ENCODE data around the gene PRSS38. TPM values are rescaled to one million over a fixed set of nuclear protein-coding genes. Genes with fewer than 3 reads are reported as not detected.

Gene PRSS38
- total RNA-seq, 1 donor from 2014 or later, result not detected

DNA sequence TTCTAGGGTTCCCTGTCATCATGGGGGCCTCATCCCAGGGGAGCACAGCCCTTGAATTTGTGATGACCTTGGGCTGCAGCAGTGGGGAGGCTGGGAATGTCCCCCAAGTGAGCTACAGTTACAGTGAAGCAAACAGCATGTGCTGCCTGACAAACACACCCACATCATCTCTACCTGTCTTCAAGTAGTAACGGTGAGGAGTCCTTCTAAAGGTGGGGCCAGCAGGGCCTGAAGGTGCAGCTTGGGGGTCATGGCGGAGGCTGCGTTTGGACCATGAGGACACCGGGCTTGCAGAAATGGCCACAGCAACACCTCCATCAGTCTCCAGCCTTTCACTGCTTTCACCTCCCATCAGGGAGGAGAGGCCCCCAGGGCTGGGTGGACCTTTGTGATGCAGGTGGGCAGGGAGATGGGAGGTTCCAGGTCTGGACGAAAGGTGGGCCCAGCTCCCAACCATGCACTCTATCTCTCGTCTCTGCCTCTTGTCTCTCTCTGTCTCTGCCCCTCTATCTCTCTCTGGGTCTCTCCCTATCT, 76.5 kb downstream of the PRSS38 start:
- intact Hi-C loops (cut with DNase I), result no loop called here
- Histone ChIP-seq H3K36me3 (no peaks in the 10 kb centered on the region), H3K27ac (no peak overlapping the region), H3K9me3 (no peaks in the 10 kb centered on the region), H3K4me3 (no peak overlapping the region), H3K27me3 (peaks cover 3% of the 10 kb centered on the region), H3K4me1 (peaks cover 0 to 4% of the 10 kb centered on the region in 2 donors)
- TF ChIP-seq, protein P1, sequence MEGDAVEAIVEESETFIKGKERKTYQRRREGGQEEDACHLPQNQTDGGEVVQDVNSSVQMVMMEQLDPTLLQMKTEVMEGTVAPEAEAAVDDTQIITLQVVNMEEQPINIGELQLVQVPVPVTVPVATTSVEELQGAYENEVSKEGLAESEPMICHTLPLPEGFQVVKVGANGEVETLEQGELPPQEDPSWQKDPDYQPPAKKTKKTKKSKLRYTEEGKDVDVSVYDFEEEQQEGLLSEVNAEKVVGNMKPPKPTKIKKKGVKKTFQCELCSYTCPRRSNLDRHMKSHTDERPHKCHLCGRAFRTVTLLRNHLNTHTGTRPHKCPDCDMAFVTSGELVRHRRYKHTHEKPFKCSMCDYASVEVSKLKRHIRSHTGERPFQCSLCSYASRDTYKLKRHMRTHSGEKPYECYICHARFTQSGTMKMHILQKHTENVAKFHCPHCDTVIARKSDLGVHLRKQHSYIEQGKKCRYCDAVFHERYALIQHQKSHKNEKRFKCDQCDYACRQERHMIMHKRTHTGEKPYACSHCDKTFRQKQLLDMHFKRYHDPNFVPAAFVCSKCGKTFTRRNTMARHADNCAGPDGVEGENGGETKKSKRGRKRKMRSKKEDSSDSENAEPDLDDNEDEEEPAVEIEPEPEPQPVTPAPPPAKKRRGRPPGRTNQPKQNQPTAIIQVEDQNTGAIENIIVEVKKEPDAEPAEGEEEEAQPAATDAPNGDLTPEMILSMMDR (IDR thresholded peaks at IDR 0.05), result no peak
- DNase-seq (ENCODE audit: low spot score in 2 of 2), result no peak

DNA sequence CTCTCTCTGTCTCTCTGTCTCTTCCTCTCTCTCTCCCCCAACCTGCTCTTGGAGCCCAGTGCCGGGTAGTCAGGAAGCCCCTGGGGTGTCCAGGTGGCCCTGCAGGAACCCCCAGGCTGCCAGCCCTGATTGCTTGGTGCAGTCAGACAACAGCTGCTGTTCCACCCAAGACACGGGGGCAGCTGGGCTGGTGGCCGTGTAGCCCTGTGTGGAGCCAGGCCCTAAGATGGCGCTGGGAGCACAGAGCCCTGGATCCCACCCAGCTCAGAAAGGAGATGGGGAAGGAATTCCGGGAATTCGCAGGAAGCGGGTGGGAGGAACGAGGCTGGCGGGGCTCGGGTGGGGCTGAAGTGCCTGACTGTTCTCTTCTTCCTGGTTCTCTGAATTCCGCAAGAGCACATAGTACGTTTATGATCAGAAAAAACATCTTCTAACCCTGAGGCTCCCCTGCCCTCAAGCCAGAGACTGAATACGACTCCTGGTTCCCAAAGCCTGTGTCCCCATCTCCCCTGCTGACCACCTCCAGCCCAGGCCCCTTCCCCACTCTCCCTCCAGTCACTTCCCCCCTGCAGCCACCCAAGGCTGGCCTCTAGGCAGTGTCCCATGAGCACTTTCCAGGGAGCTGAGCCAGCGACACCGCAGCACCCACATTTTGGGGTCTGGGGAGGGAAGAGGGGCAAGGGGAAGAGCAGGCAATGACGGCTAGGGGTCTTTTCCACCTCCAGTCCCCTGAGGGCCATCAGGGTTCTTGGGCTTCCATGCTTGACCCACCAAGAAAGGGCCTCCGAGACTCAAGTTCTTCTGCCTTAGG, 77.2 kb downstream of the PRSS38 start:
- H3K4me3 ChIP-seq, result no peak overlapping the region
- intact Hi-C loops (cut with DNase I), result no loop called here
- DNase-seq (ENCODE audit: low spot score in 2 of 2), result peak in 1 of 2 donors; percentile 56
- H3K36me3 ChIP-seq, result no peaks in the 10 kb centered on the region
- no peaks in the 10 kb centered on the region for H3K9me3 ChIP-seq
- TF ChIP-seq, protein P1 (IDR thresholded peaks at IDR 0.05), result no peak
- no peaks in the 10 kb centered on the region for H3K27me3 ChIP-seq
- H3K27ac ChIP-seq, result no peak overlapping the region
- H3K4me1 ChIP-seq, result no peaks in the 10 kb centered on the region

DNA sequence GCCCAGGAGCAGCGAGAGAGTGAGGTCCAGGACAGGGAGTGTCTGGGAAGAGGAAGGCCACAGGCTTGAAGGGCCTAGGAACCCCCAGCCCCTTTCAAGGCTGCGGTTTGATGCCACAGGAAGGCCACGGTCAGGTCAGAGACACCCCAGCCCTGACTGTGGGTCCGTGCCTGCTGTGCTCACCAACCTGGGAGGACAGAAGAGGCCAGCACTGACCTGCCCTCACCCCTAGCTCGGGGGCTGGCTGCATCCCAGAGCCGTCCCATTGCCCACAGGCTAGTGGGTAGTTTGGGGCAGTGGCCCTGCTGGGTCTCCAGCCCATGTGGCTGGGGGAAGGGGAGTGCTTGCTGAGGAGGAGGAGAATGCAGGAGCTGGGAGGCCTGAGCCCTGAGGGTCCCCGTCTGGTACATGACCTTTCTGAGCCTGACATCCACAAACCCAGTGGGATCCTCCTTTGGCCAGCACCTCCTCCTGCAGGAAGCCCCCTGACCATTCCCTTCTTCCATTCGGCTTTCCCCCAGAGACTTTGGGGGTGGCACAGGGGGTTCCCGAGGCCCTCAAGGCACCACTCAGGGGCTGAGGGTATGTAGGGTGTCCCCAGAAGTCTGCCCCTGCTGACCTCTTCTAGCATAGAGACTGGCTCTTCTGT, 77.9 kb downstream of the PRSS38 start:
- intact Hi-C loops (cut with DNase I), result no loop called here
- no peak overlapping the region for H3K27ac ChIP-seq

DNA sequence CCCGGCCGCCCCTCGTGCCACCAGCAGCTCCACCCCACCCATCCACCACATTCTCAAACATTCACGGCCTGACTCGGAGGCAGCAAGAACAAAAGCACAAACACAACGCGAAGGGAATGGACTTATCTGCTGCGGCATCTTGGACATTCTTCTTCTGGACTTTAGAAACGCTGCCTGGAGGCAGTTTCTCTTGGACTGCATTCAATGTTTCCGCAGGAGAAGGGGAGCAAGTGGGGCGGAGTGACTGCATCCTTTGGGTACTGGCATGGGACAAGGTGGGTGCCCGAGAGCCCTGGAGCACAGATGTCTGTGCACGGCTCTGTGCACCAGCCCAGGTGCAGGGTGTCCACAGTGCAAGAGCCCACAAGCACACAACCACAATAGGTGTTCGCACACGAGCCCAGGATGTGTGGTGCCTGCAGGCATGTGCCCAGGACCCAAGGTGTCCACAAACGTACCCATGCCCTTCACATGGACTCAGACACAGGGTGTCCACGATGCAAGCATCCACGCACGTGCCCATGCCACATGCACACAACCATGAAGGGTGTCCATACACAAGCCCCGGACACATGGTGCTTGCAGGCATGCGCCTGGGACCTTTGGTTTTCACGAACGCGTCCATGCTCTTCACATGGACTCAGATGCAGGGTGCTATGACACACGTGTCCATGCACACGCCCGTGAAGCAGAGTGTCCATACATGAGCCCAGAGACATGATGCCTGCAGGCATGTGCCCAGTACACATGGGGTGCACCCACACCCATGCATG, 78.7 kb downstream of the PRSS38 start:
- TF ChIP-seq, protein P1 (IDR thresholded peaks at IDR 0.05), result no peak
- intact Hi-C loops (cut with DNase I), result no loop called here
- Histone ChIP-seq H3K4me3 (no peak overlapping the region), H3K27ac (no peak overlapping the region), H3K9me3 (no peaks in the 10 kb centered on the region), H3K36me3 (no peaks in the 10 kb centered on the region), H3K27me3 (no peaks in the 10 kb centered on the region), H3K4me1 (no peaks in the 10 kb centered on the region)
- peak; percentile 3 to 58 for DNase-seq (ENCODE audit: low spot score in 2 of 2)

More for the DNA sequence above, 77.9 kb downstream of the PRSS38 start:
- Histone ChIP-seq H3K36me3 (no peaks in the 10 kb centered on the region), H3K4me3 (no peak overlapping the region), H3K4me1 (no peaks in the 10 kb centered on the region), H3K27me3 (no peaks in the 10 kb centered on the region), H3K9me3 (no peaks in the 10 kb centered on the region)
- DNase-seq (ENCODE audit: low spot score in 2 of 2), result peak; percentile 5 to 55
- TF ChIP-seq, protein P1 (IDR thresholded peaks at IDR 0.05), result no peak

DNA sequence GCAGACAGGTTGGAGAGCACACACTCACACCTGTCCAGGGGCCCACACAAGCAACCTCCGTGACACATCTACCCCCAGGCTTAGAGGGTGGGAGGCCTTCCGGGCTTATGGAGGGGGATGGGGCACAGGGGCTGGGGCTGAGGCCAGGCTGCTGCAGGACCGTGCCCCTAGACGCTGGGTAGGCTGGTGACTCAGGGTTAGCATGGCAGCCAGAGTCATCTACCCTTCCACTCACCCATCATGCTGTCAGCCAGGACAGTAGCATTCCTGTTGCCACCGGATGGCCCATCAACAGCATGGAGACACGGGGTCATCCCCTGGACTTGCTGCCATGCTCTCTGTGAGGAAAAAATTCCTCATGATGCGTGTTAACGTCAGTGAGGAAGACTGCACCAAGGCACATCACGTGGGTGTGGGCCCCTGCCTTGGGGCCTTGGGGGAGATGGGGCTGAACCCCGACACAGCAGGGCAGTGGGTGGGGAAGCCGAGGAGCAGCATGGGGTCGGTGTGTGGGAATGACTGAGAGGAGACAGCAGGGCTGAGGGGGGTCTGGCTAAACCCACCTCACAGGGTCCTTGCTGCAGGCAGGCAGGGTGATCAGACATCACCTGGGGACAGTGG, 79.5 kb downstream of the PRSS38 start:
- Histone ChIP-seq H3K4me1 (no peaks in the 10 kb centered on the region), H3K36me3 (no peaks in the 10 kb centered on the region), H3K4me3 (no peak overlapping the region), H3K27ac (no peak overlapping the region), H3K27me3 (no peaks in the 10 kb centered on the region), H3K9me3 (no peaks in the 10 kb centered on the region)
- TF ChIP-seq, protein P1 (IDR thresholded peaks at IDR 0.05), result no peak
- DNase-seq (ENCODE audit: low spot score in 2 of 2), result peak; percentile 3 to 53
- intact Hi-C loops (cut with DNase I), result no loop called here
